Tibial artery (tissue), 4 donors: ENCODE results near the gene RPL29.
"Not testable (repeated sequence)": the region's sequence is repeated elsewhere in the genome, so short reads cannot be mapped to it uniquely, and the experiment has no call there.

Experiments
- DNase-seq, 2 donors: peaks; one replicate each; pipeline ENCODE4 v3.0.0-alpha.2; 2019
- H3K27ac ChIP-seq, 2 donors: fragments of 200-600 bp; sonication (generic) in 1 of 2; 1 replicate in 1 of 2; 2 replicates in 1 of 2; pipeline ENCODE4 v1.5.1; 2018 to 2019; ENCODE audit warnings: mild to moderate bottlenecking in 1 of 2
- H3K27me3 ChIP-seq, 2 donors: fragments of 200-600 bp; sonication (generic) in 1 of 2; one replicate each; pipeline versions ENCODE4 v1.5.1 to v1.6.0; 2016 to 2019
- H3K36me3 ChIP-seq, 3 donors: fragments of 200-600 bp; sonication (generic) in 2 of 3; one replicate each; pipeline ENCODE4 v1.5.1; 2016 to 2019; ENCODE audit warnings: mild to moderate bottlenecking in 2 of 3
- H3K4me1 ChIP-seq, 4 donors: fragments of 200-600 bp; sonication (generic) in 2 of 4; 1 replicate in 3 of 4; 2 replicates in 1 of 4; pipeline ENCODE4 v1.5.1; 2016 to 2019
- H3K4me3 ChIP-seq, 2 donors: fragments of 200-600 bp; sonication (generic) in 1 of 2; 1 replicate in 1 of 2; 2 replicates in 1 of 2; pipeline ENCODE4 v1.5.1; 2018 to 2019; ENCODE audit warnings: mild to moderate bottlenecking in 2 of 2
- H3K9me3 ChIP-seq, 3 donors: fragments of 200-600 bp; sonication (generic) in 1 of 3; one replicate each; pipeline ENCODE4 v1.5.1; 2016 to 2019
- CTCF ChIP-seq, 2 experiments: fragments of 200-600 bp in 1 of 2; fragments of 450-650 bp in 1 of 2; IDR thresholded peaks; one replicate each; pipeline ENCODE4 v1.5.1; 2017 to 2019; ENCODE audit warnings: antibody characterized with exemption in 2 of 2, mild to moderate bottlenecking in 1 of 2, moderate library complexity in 1 of 2
- intact Hi-C: fragments of 100-400 bp; cut with DNase I; formaldehyde crosslinking; loops from one replicate; pipeline ENCODE4 v1.15.0; 2023; ENCODE audit warnings: low total_unique reads

RPL29 gene

DNA sequence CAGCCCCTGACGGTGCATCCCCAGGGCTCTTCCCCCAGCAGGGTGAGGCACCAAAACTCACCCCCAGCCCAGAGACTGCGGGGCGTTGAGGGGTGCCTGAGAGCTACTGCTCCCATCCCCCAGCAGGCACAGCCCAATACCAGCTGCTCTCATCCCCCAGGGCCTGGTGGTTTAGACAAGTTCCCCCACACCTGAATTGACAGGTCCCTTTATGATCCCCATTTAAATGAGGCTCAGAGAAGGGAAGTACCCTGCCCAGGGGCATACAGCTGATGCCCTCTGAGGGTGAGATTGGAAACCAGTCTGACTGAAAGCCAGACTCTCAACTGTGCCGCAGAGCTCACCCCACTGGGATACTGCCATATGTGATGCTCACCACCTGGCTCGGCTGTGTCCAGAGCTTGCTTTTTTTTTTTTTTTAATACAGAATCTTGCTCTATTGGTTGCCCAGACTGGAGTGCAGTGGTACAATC lies 40.6 kb upstream of the RPL29 start:
- no peak for DNase-seq
- Histone ChIP-seq H3K9me3 (no peaks in the 10 kb centered on the region), H3K27me3 (no peaks in the 10 kb centered on the region), H3K27ac (no peak overlapping the region), H3K36me3 (no peaks in the 10 kb centered on the region), H3K4me3 (no peak overlapping the region), H3K4me1 (peaks cover 0 to 13% (median 4%) of the 10 kb centered on the region in 4 donors)
- no peak for TF ChIP-seq CTCF (IDR thresholded peaks at IDR 0.05)
- intact Hi-C loops = no loop called here

- no peak for DNase-seq
Observed at GRCh38 chr3:52034651-52035050, 39.0 kb upstream of the RPL29 start.

DNA sequence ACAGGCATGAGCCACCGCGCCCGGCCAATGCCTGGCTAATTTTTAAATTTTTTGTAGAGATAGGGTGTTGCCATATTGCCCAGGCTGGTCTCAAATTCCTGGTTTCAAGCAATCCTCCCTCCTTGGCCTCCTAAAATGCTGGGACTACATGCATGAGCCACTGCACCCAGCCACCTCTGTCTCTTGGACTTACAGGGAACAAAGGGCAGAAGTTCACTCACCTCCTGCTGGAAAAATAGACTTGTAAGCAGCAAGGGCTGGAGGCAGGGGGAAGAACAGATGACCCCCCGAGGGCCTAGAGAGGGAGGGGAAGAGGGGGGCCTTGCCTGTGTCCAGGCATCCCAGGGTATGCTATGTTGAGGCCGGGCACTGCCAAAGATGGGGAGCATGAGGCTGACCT lies 38.5 kb upstream of the RPL29 start:
- TF ChIP-seq CTCF (IDR thresholded peaks at IDR 0.05) = no peak
- Histone ChIP-seq H3K9me3 (no peaks in the 10 kb centered on the region), H3K27ac (no peak overlapping the region), H3K4me1 (no peaks in the 10 kb centered on the region), H3K27me3 (no peaks in the 10 kb centered on the region), H3K36me3 (no peaks in the 10 kb centered on the region), H3K4me3 (no peak overlapping the region)
- intact Hi-C loops = no loop called here
- DNase-seq = no peak

More at GRCh38 chr3:52034651-52035050, 39.0 kb upstream of the RPL29 start:
- no peak overlapping the region for H3K27ac ChIP-seq
- TF ChIP-seq CTCF (IDR thresholded peaks at IDR 0.05) = no peak
- no peaks in the 10 kb centered on the region for H3K27me3 ChIP-seq
- no peaks in the 10 kb centered on the region for H3K36me3 ChIP-seq
- no peak overlapping the region for H3K4me3 ChIP-seq
- intact Hi-C loops = no loop called here
- peaks cover 0 to 2% (median 0%) of the 10 kb centered on the region in 4 donors for H3K4me1 ChIP-seq
- H3K9me3 ChIP-seq = no peaks in the 10 kb centered on the region

DNA sequence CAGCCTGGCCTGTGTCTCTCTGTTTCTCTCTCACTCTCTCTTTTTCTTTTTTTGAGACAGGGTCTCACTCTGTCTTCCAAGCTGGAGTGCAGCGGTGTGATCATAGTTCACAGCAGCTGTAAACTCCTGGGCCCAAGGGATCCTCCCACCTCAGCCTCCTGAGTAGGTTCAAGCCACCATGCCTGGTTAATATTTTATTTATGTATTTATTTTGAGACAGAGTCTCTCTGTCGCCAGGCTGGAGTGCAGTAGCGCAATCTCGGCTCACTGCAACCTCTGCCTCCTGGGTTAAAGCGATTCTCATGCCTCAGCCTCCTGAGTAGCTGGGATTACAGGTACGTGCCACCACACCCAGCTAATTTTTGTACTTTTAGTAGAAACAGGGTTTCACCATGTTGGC lies 38.1 kb upstream of the RPL29 start:
- H3K27me3 ChIP-seq, intact Hi-C loops, H3K9me3 ChIP-seq, H3K4me3 ChIP-seq, DNase-seq, H3K36me3 ChIP-seq, H3K4me1 ChIP-seq, H3K27ac ChIP-seq: not testable (repeated sequence)

- no peaks in the 10 kb centered on the region for H3K9me3 ChIP-seq
- H3K4me1 ChIP-seq = no peaks in the 10 kb centered on the region
- DNase-seq = no peak
- H3K27ac ChIP-seq = no peak overlapping the region
- no peaks in the 10 kb centered on the region for H3K36me3 ChIP-seq
- no peaks in the 10 kb centered on the region for H3K27me3 ChIP-seq
- intact Hi-C loops = no loop called here
- H3K4me3 ChIP-seq = no peak overlapping the region
- no peak for TF ChIP-seq CTCF (IDR thresholded peaks at IDR 0.05)
Observed at GRCh38 chr3:52032702-52033408, 37.2 kb upstream of the RPL29 start.

GRCh38 chr3:52031896-52032295 lies 36.2 kb upstream of the RPL29 start:
- no peaks in the 10 kb centered on the region for H3K27me3 ChIP-seq
- no peaks in the 10 kb centered on the region for H3K36me3 ChIP-seq
- intact Hi-C loops = no loop called here
- H3K9me3 ChIP-seq = no peaks in the 10 kb centered on the region
- no peak overlapping the region for H3K27ac ChIP-seq
- no peaks in the 10 kb centered on the region for H3K4me1 ChIP-seq
- H3K4me3 ChIP-seq = no peak overlapping the region
- no peak for DNase-seq
- no peak for TF ChIP-seq CTCF (IDR thresholded peaks at IDR 0.05)
